Calu3 (cell line): ENCODE data around the gene PDE6A. TPM values are rescaled to one million over a fixed set of nuclear protein-coding genes. Genes with fewer than 3 reads are reported as not detected.

Experiments
- BruUV-seq: library from RNA; stranded (reverse); fragments of 400-500 nt; replicated peaks from 2 replicates; lab custom pipeline; 2021; lab: Mats Ljungman, UMichigan
- CTCF ChIA-PET: fragments of 300-600 bp; sonication (Branson Sonifier 250); formaldehyde crosslinking; loops from one replicate; lab custom pipeline; 2022; ENCODE audit warnings: antibody characterized with exemption; lab: Charles Lee
- DNase-seq: peaks from one replicate; pipeline ENCODE4 v3.0.0; 2022
- H3K27ac Mint-ChIP-seq: one replicate; pipeline ENCODE4 v1.8.0; 2022; ENCODE audit warnings: mixed read lengths; ENCODE audit not compliant: unreplicated experiment
- H3K27me3 Mint-ChIP-seq: one replicate; pipeline ENCODE4 v1.8.0; 2022; ENCODE audit warnings: mixed read lengths; ENCODE audit not compliant: unreplicated experiment
- H3K36me3 Mint-ChIP-seq: one replicate; pipeline ENCODE4 v1.8.0; 2022; ENCODE audit warnings: mild to moderate bottlenecking, moderate library complexity, mixed read lengths; ENCODE audit not compliant: insufficient read depth, unreplicated experiment
- H3K4me1 Mint-ChIP-seq: one replicate; pipeline ENCODE4 v1.8.0; 2022; ENCODE audit warnings: mild to moderate bottlenecking, low read depth, mixed read lengths; ENCODE audit not compliant: unreplicated experiment
- H3K4me3 Mint-ChIP-seq: one replicate; pipeline ENCODE4 v1.8.0; 2022; ENCODE audit warnings: mild to moderate bottlenecking, low read depth, moderate library complexity, mixed read lengths; ENCODE audit not compliant: unreplicated experiment
- H3K9me3 Mint-ChIP-seq: one replicate; pipeline ENCODE4 v1.8.0; 2022; ENCODE audit warnings: low read depth, mixed read lengths; ENCODE audit not compliant: unreplicated experiment
- CTCF ChIP-seq: fragments of 200-600 bp; IDR thresholded peaks from one replicate; pipeline ENCODE4 v1.8.0; 2022; ENCODE audit warnings: antibody characterized with exemption; ENCODE audit not compliant: unreplicated experiment
- intact Hi-C: fragments of 100-400 bp; cut with micrococcal nuclease; formaldehyde crosslinking; loops from one replicate; pipeline ENCODE4 v1.10.0; 2022; ENCODE audit not compliant: unreplicated experiment
- total RNA-seq: library from RNA; stranded (reverse); gene quantifications from 2 replicates; pipeline ENCODE4 v1.2.3, GENCODE V29; 2022

The PDE6A gene
- total RNA-seq, 1 experiment from 2014 or later, result not detected

- CTCF ChIA-PET, result interaction anchor here (0.7 kb wide), 1 partner anchor 21 kb away, joined by 4 read pairs; no protein-coding TSS in a partner anchor
- no peaks in the 10 kb centered on the region for H3K9me3 Mint-ChIP-seq
- no peak overlapping the region for H3K27ac Mint-ChIP-seq
- no TSS peak for BruUV-seq
- H3K36me3 Mint-ChIP-seq, result no peaks in the 10 kb centered on the region
- TF ChIP-seq CTCF, result no peak
- H3K27me3 Mint-ChIP-seq, result no peaks in the 10 kb centered on the region
- no peaks in the 10 kb centered on the region for H3K4me1 Mint-ChIP-seq
- no peak for DNase-seq
- no peak overlapping the region for H3K4me3 Mint-ChIP-seq
- intact Hi-C loops, result no loop called here
These were observed 136.2 kb downstream of the PDE6A start for GRCh38 chr5:149808264-149808982.

Other genes starting within 250 kb of the PDE6A start
- gene PPARGC1B, start 214.5 kb downstream of the PDE6A start, total RNA-seq, result 8.8 and 9.3 TPM in 2 replicates
- gene SLC26A2, start 16.0 kb upstream of the PDE6A start, total RNA-seq, result 17.3 and 34.6 TPM in 2 replicates
- gene TIGD6, start 55.9 kb upstream of the PDE6A start, total RNA-seq, result 5.0 and 5.2 TPM in 2 replicates
- 55.9 and 58.2 TPM in 2 replicates for gene HMGXB3, start 55.9 kb upstream of the PDE6A start, total RNA-seq
- not detected in 2 replicates for gene CSF1R, start 141.8 kb upstream of the PDE6A start, total RNA-seq
- gene PDGFRB, start 211.1 kb upstream of the PDE6A start, total RNA-seq, result not detected in 2 replicates
- not detected in 2 replicates for gene CDX1, start 222.0 kb upstream of the PDE6A start, total RNA-seq
- not detected in 2 replicates for gene SLC6A7, start 245.3 kb upstream of the PDE6A start, total RNA-seq